ENCODE results near the gene CREBBP. TPM values are rescaled to one million over a fixed set of nuclear protein-coding genes. Genes with fewer than 3 reads are reported as not detected.

CREBBP gene
- total and polyA plus RNA-seq, 2 donors from 2014 or later = 5.9 to 74.6 TPM

DNA sequence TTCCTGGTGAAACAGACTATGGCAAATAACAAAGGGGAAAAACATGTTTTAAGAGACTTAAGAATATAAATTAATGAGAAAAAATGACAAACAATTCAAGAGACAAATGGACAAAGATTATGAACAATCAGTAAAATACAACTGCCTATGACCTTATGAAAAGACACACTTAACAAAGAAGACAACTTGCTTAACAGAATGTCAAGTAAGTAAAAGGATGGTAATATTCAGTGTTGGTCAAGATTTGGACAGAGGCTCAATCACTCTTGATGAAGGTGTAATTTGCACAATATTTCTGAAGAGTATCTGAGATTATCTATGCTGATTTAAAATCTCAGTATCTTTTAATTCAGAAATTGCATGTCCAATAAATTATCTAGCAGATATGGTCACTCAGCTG lies 34.4 kb downstream of the CREBBP start:
- Histone ChIP-seq H3K9me3 (ENCODE audit: control insufficient read depth in 2 of 3, insufficient read depth in 1 of 3, low read length in 3 of 3) (no peaks in the 10 kb centered on the region), H3K27ac (ENCODE audit: low read depth in 2 of 2, low read length in 2 of 2) (no peak overlapping the region), H3K27me3 (ENCODE audit: control insufficient read depth, insufficient read depth, low read length) (no peaks in the 10 kb centered on the region), H3K36me3 (ENCODE audit: control insufficient read depth in 2 of 3, insufficient read depth in 3 of 3, low read length in 3 of 3) (peaks cover 0 to 19% (median 16%) of the 10 kb centered on the region in 3 donors), H3K4me1 (ENCODE audit: control insufficient read depth in 2 of 3, insufficient read depth in 2 of 3, low read depth in 1 of 3, low read length in 3 of 3) (peaks cover 0 to 11% (median 4%) of the 10 kb centered on the region in 3 donors), H3K9ac (ENCODE audit: low read length in 3 of 3) (no peak overlapping the region), H3K4me3 (ENCODE audit: low read length in 3 of 3) (no peak overlapping the region)
- no peak for FAIRE-seq
- no peak for DNase-seq
- TF ChIP-seq, protein P1, sequence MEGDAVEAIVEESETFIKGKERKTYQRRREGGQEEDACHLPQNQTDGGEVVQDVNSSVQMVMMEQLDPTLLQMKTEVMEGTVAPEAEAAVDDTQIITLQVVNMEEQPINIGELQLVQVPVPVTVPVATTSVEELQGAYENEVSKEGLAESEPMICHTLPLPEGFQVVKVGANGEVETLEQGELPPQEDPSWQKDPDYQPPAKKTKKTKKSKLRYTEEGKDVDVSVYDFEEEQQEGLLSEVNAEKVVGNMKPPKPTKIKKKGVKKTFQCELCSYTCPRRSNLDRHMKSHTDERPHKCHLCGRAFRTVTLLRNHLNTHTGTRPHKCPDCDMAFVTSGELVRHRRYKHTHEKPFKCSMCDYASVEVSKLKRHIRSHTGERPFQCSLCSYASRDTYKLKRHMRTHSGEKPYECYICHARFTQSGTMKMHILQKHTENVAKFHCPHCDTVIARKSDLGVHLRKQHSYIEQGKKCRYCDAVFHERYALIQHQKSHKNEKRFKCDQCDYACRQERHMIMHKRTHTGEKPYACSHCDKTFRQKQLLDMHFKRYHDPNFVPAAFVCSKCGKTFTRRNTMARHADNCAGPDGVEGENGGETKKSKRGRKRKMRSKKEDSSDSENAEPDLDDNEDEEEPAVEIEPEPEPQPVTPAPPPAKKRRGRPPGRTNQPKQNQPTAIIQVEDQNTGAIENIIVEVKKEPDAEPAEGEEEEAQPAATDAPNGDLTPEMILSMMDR (IDR thresholded peaks at IDR 0.05; ENCODE audit: borderline replicate concordance, extremely low read depth, insufficient read depth) = no peak
- intact Hi-C loops (cut with DNase I) = no loop called here

DNA sequence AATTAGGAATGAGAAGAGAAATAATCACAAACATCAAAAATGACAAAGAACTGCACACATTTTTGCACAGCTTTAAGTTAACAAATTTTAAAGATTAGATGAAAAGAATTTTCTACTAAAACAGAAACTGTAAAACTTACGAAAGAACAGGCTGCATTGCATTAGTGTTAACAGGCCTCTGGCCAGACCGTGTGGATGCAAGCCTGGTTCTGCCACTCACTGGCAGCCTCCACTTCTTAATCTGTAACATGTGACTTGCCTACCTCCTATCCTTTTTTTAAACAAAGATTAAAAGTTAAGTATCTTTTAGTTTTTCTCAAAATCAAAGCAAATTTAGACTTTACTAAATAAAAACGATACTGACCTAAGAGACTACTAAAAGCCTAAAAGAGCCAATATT lies 37.5 kb downstream of the CREBBP start:
- no peak overlapping the region for H3K9ac ChIP-seq (ENCODE audit: low read length in 3 of 3)
- FAIRE-seq = no peak
- no peaks in the 10 kb centered on the region for H3K9me3 ChIP-seq (ENCODE audit: control insufficient read depth in 2 of 3, insufficient read depth in 1 of 3, low read length in 3 of 3)
- no peaks in the 10 kb centered on the region for H3K27me3 ChIP-seq (ENCODE audit: control insufficient read depth, insufficient read depth, low read length)
- DNase-seq = no peak
- H3K27ac ChIP-seq (ENCODE audit: low read depth in 2 of 2, low read length in 2 of 2) = no peak overlapping the region
- H3K36me3 ChIP-seq (ENCODE audit: control insufficient read depth in 2 of 3, insufficient read depth in 3 of 3, low read length in 3 of 3) = peaks cover 0 to 2% (median under 1%) of the 10 kb centered on the region in 3 donors
- peaks cover 0 to 10% (median 4%) of the 10 kb centered on the region in 3 donors for H3K4me1 ChIP-seq (ENCODE audit: control insufficient read depth in 2 of 3, insufficient read depth in 2 of 3, low read depth in 1 of 3, low read length in 3 of 3)
- TF ChIP-seq, protein P1 (IDR thresholded peaks at IDR 0.05; ENCODE audit: borderline replicate concordance, extremely low read depth, insufficient read depth) = no peak
- intact Hi-C loops (cut with DNase I) = no loop called here
- H3K4me3 ChIP-seq (ENCODE audit: low read length in 3 of 3) = no peak overlapping the region

DNA sequence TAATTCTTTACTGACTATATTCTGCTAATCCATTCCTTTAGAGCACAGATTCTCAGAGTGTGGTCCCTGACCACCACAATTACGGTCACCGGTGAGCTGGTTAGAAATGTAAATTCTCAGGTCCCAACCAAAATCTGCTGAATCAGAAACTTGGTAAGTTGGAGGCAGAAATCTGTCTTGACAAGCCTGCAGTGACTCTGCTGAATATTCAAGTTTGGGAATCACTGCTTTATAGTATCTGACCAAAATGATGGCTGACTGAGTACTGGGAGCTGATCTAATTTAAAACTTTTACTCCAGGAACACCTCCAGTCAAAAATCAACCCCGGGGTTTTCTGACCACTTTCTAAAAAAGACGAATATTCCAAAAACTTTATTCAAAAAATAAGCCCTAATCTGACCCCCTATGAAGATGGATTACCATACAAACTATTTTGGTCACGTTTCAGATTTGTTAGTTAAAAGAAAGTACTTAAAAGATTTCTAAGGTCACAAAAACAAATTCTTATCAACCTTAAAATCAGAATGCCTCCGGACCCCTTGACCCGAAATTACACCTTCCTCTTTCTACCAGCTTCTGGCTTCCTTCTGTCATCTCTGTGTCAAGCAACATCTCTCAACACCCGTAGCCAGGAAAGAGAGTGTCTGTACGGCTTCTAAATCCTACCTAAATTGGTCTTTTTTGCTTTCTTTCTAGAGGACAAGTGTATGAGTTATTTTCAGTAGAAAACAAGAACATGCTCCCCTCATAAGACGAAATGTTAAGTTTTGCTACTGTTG lies 38.6 kb downstream of the CREBBP start:
- H3K36me3 ChIP-seq (ENCODE audit: control insufficient read depth in 2 of 3, insufficient read depth in 3 of 3, low read length in 3 of 3) = peaks cover 0 to 2% (median 0%) of the 10 kb centered on the region in 3 donors
- DNase-seq (no peak), FAIRE-seq (no peak)
- no peak overlapping the region for H3K9ac ChIP-seq (ENCODE audit: low read length in 3 of 3)
- no peak overlapping the region for H3K4me3 ChIP-seq (ENCODE audit: low read length in 3 of 3)
- TF ChIP-seq, protein P1 (IDR thresholded peaks at IDR 0.05; ENCODE audit: borderline replicate concordance, extremely low read depth, insufficient read depth) = no peak
- H3K27ac ChIP-seq (ENCODE audit: low read depth in 2 of 2, low read length in 2 of 2) = no peak overlapping the region
- intact Hi-C loops (cut with DNase I) = no loop called here
- H3K4me1 ChIP-seq (ENCODE audit: control insufficient read depth in 2 of 3, insufficient read depth in 2 of 3, low read depth in 1 of 3, low read length in 3 of 3) = peaks cover 0 to 10% (median 5%) of the 10 kb centered on the region in 3 donors
- no peaks in the 10 kb centered on the region for H3K27me3 ChIP-seq (ENCODE audit: control insufficient read depth, insufficient read depth, low read length)
- no peaks in the 10 kb centered on the region for H3K9me3 ChIP-seq (ENCODE audit: control insufficient read depth in 2 of 3, insufficient read depth in 1 of 3, low read length in 3 of 3)

Measured in kidney (tissue), 14 donors.